K562 (cell line): ENCODE data around the gene PKD1L1. TPM values are rescaled to one million over a fixed set of nuclear protein-coding genes. Genes with fewer than 3 reads are reported as not detected.

Experiments used
- ELF4 ChIP-seq: fragments of 450-650 bp; formaldehyde crosslinking; IDR thresholded peaks from 2 replicates; pipeline ENCODE4 v1.4.0; 2022; ENCODE audit warnings: missing genetic modification characterization
- ETS2 ChIP-seq: IDR thresholded peaks from 2 replicates; pipeline ENCODE4 v1.6.1; 2016; ENCODE audit warnings: borderline replicate concordance, missing genetic modification characterization, mild to moderate bottlenecking, moderate library complexity, missing compliant biosample characterization; ENCODE audit not compliant: poor library complexity, severe bottlenecking
- GATAD2A ChIP-seq: fragments of 450-650 bp; IDR thresholded peaks from 2 replicates; pipeline ENCODE4 v1.6.1; 2017
- KDM5B ChIP-seq: fragments of 200-600 bp; sonication (generic); IDR thresholded peaks from 2 replicates; pipeline ENCODE4 v1.6.1; 2012; ENCODE audit warnings: low read depth, mild to moderate bottlenecking, moderate library complexity, low read length, control low read depth, inconsistent platforms; ENCODE audit not compliant: insufficient replicate concordance
- ZBED1 ChIP-seq: IDR thresholded peaks from 2 replicates; pipeline ENCODE4 v1.6.1; 2014
- polyA plus RNA-seq, 8 experiments: library from polyadenylated mRNA; depleted of rRNA in 4 of 8; stranded (reverse) in 5 of 8; unstranded in 3 of 8; fragments of >200 nt; fragmentation: Nextera tagmentation in 2 of 8; fragmentation: Illumina TruSeq in 1 of 8; extraction: Ambion mirVana in 2 of 8; extraction: Trizol in 1 of 8; gene quantifications; 2 replicates each; pipeline versions ENCODE4 v1.2.1 to v1.2.3, GENCODE V29; 2011 to 2014; ENCODE audit warnings: inconsistent platforms in 1 of 8, missing spikeins in 1 of 8
- total RNA-seq, 7 experiments: library from RNA; depleted of rRNA in 6 of 7; stranded (reverse); fragments of >200 nt in 6 of 7; fragmentation: Illumina TruSeq in 2 of 7; extraction: Trizol in 2 of 7; gene quantifications; 2 replicates each; pipeline versions ENCODE4 v1.2.1 to v1.2.3, GENCODE V29; 2011 to 2021; ENCODE audit warnings: low replicate concordance in 1 of 7
- TF ChIP-seq, protein P1 (sequence below), 2 experiments: IDR thresholded peaks in 1 of 2; conservative IDR thresholded peaks in 1 of 2; 2 replicates each; pipeline ENCODE4 v1.6.1; 2016; ENCODE audit warnings: low read depth in 2 of 2, mild to moderate bottlenecking in 1 of 2, missing compliant biosample characterization in 1 of 2, missing genetic modification characterization in 1 of 2, moderate library complexity in 1 of 2
- TF ChIP-seq, protein P2 (sequence below): fragments of 200-800 bp; sonication (Bioruptor generic); IDR thresholded peaks from 2 replicates; pipeline ENCODE4 v1.6.1; 2016; ENCODE audit warnings: missing genetic modification characterization, missing compliant biosample characterization
- TF ChIP-seq, protein P3 (sequence below): fragments of 250-450 bp; sonication (Bioruptor Pico); IDR thresholded peaks from 2 replicates; pipeline ENCODE4 v1.8.0; 2021; ENCODE audit warnings: moderate library complexity, mild to moderate bottlenecking, inconsistent platforms
- TF ChIP-seq, protein P4 (sequence below): sonication (generic); IDR thresholded peaks from 2 replicates; pipeline ENCODE4 v1.6.1; 2016
- TF ChIP-seq, protein P5 (sequence below), 2 experiments: fragments of 250-450 bp in 1 of 2; fragments of 450-650 bp in 1 of 2; sonication (Bioruptor Pico) in 1 of 2; IDR thresholded peaks; 2 replicates each; pipeline versions ENCODE4 v1.6.1 to v1.8.0; 2016 to 2021; ENCODE audit warnings: mild to moderate bottlenecking in 2 of 2, moderate library complexity in 2 of 2, missing compliant biosample characterization in 1 of 2, missing genetic modification characterization in 1 of 2

The PKD1L1 gene
- total and polyA plus RNA-seq, 9 of the 15 experiments (the other 6 are each of a cell fraction or from before 2014, with no cell fraction given), result 0.01 to 0.02 TPM; not detected in 7

DNA sequence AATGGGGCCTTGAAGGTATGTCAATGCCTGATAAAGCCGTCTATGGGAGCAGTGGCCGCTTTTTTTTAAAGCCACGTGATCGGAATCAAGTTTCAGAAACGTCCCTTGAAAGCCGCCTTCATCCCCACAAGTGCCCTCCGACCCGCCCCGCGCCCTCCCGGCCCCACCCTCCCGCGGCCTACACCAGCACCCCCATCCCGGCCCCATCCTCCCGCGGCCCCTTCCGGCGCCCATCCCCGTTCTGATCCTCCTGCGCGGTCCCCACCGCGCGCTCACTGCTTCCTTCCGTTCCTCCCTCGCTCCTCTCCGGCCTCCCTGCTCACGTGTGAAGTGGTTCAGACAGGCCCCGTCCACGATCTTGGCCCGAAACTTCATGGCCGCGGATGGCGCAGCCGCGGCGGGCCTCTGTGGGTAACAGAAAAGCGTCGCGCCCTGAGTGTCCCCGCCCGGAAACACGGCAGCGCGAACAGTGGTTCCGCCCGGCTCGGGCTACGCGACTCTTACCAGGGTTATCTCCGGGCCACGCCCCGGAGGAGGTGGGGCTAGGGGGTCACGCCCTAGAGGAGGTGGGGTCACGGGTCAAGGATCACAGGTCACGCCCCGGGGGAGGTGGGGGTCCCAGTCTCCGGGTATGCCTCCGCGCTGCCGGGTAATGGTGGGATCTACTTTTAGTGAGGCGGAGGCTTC lies 31.0 kb upstream of the PKD1L1 start, which contains the start of gene HUS1 (continued):
- TF ChIP-seq, protein P1, sequence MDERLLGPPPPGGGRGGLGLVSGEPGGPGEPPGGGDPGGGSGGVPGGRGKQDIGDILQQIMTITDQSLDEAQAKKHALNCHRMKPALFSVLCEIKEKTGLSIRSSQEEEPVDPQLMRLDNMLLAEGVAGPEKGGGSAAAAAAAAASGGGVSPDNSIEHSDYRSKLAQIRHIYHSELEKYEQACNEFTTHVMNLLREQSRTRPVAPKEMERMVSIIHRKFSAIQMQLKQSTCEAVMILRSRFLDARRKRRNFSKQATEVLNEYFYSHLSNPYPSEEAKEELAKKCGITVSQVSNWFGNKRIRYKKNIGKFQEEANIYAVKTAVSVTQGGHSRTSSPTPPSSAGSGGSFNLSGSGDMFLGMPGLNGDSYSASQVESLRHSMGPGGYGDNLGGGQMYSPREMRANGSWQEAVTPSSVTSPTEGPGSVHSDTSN (CRISPR knock-in tag; IDR thresholded peaks at IDR 0.05; ENCODE audit: low read depth), result no peak
- TF ChIP-seq, protein P1 (tag; conservative IDR thresholded peaks at IDR 0.05; ENCODE audit: low read depth), result no peak
- no peak for TF ChIP-seq ELF4 (CRISPR knock-in tag)
- TF ChIP-seq GATAD2A, result peak; percentile 68; the same call in 1 of the 2 replicates
- TF ChIP-seq, protein P2, sequence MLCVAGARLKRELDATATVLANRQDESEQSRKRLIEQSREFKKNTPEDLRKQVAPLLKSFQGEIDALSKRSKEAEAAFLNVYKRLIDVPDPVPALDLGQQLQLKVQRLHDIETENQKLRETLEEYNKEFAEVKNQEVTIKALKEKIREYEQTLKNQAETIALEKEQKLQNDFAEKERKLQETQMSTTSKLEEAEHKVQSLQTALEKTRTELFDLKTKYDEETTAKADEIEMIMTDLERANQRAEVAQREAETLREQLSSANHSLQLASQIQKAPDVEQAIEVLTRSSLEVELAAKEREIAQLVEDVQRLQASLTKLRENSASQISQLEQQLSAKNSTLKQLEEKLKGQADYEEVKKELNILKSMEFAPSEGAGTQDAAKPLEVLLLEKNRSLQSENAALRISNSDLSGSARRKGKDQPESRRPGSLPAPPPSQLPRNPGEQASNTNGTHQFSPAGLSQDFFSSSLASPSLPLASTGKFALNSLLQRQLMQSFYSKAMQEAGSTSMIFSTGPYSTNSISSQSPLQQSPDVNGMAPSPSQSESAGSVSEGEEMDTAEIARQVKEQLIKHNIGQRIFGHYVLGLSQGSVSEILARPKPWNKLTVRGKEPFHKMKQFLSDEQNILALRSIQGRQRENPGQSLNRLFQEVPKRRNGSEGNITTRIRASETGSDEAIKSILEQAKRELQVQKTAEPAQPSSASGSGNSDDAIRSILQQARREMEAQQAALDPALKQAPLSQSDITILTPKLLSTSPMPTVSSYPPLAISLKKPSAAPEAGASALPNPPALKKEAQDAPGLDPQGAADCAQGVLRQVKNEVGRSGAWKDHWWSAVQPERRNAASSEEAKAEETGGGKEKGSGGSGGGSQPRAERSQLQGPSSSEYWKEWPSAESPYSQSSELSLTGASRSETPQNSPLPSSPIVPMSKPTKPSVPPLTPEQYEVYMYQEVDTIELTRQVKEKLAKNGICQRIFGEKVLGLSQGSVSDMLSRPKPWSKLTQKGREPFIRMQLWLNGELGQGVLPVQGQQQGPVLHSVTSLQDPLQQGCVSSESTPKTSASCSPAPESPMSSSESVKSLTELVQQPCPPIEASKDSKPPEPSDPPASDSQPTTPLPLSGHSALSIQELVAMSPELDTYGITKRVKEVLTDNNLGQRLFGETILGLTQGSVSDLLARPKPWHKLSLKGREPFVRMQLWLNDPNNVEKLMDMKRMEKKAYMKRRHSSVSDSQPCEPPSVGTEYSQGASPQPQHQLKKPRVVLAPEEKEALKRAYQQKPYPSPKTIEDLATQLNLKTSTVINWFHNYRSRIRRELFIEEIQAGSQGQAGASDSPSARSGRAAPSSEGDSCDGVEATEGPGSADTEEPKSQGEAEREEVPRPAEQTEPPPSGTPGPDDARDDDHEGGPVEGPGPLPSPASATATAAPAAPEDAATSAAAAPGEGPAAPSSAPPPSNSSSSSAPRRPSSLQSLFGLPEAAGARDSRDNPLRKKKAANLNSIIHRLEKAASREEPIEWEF (CRISPR knock-in tag), result no peak
- TF ChIP-seq ZBED1, result no peak
- TF ChIP-seq ETS2 (tag), result no peak
- TF ChIP-seq KDM5B, result peak; percentile 83
- TF ChIP-seq, protein P3, sequence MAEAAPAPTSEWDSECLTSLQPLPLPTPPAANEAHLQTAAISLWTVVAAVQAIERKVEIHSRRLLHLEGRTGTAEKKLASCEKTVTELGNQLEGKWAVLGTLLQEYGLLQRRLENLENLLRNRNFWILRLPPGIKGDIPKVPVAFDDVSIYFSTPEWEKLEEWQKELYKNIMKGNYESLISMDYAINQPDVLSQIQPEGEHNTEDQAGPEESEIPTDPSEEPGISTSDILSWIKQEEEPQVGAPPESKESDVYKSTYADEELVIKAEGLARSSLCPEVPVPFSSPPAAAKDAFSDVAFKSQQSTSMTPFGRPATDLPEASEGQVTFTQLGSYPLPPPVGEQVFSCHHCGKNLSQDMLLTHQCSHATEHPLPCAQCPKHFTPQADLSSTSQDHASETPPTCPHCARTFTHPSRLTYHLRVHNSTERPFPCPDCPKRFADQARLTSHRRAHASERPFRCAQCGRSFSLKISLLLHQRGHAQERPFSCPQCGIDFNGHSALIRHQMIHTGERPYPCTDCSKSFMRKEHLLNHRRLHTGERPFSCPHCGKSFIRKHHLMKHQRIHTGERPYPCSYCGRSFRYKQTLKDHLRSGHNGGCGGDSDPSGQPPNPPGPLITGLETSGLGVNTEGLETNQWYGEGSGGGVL (CRISPR knock-in tag), result no peak
- TF ChIP-seq, protein P4, sequence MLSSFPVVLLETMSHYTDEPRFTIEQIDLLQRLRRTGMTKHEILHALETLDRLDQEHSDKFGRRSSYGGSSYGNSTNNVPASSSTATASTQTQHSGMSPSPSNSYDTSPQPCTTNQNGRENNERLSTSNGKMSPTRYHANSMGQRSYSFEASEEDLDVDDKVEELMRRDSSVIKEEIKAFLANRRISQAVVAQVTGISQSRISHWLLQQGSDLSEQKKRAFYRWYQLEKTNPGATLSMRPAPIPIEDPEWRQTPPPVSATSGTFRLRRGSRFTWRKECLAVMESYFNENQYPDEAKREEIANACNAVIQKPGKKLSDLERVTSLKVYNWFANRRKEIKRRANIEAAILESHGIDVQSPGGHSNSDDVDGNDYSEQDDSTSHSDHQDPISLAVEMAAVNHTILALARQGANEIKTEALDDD, result 0 out of 2 replicates have a peak, but pooled peaks have one; percentile 23
- TF ChIP-seq, protein P5, sequence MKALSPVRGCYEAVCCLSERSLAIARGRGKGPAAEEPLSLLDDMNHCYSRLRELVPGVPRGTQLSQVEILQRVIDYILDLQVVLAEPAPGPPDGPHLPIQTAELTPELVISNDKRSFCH (CRISPR knock-in tag; IDR thresholded peaks at IDR 0.05), result no peak
- TF ChIP-seq, protein P5 (tag; IDR thresholded peaks at IDR 0.05), result peak; percentile 53; the same call in 1 of the 2 replicates
